ENCODE measurements around the gene DUSP5.
"Not testable (repeated sequence)": the region's sequence is repeated elsewhere in the genome, so short reads cannot be mapped to it uniquely, and the experiment has no call there.

Gene DUSP5, protein sequence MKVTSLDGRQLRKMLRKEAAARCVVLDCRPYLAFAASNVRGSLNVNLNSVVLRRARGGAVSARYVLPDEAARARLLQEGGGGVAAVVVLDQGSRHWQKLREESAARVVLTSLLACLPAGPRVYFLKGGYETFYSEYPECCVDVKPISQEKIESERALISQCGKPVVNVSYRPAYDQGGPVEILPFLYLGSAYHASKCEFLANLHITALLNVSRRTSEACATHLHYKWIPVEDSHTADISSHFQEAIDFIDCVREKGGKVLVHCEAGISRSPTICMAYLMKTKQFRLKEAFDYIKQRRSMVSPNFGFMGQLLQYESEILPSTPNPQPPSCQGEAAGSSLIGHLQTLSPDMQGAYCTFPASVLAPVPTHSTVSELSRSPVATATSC

DNA sequence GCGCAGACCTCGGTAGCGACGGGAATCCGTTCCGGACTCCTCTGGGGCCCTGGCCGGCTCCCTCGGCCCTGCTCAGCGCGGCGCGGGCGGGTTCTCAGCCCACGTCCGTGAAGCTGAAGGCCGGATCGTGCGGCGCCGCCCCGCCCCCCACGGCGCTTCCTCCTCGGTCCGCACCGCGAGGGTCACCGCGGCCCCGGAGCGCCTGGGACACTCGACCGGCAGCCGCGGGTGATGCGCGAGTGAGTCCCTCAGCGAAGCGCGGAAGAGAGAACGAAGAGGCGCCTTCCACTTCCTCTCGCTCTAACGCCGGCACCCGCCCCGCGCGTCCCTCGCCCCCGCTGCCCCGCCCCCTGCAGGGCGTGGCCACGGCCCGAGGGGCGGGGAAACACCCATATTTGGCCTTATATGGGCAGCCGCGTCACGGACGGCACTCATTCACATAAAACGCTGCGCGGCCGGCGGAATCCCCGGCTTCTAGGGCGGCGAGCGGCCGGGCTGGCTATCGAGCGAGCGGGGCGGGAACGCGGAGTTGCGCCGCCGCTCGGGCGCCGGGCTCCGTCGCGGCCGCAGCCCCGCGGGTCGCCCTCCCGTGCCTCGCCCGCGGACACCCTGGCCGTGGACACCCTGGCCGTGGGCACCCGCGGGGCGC lies at the start of gene DUSP5:
Gene DUSP5 (plus strand): TSS at position 470 of the 649 bp plus-strand sequence. CDS start 215 bp downstream, outside the sequence.
- DNase-seq (ENCODE audit: low read depth in 2 of 2, low spot score in 1 of 2) = peak; percentile 87

DNA sequence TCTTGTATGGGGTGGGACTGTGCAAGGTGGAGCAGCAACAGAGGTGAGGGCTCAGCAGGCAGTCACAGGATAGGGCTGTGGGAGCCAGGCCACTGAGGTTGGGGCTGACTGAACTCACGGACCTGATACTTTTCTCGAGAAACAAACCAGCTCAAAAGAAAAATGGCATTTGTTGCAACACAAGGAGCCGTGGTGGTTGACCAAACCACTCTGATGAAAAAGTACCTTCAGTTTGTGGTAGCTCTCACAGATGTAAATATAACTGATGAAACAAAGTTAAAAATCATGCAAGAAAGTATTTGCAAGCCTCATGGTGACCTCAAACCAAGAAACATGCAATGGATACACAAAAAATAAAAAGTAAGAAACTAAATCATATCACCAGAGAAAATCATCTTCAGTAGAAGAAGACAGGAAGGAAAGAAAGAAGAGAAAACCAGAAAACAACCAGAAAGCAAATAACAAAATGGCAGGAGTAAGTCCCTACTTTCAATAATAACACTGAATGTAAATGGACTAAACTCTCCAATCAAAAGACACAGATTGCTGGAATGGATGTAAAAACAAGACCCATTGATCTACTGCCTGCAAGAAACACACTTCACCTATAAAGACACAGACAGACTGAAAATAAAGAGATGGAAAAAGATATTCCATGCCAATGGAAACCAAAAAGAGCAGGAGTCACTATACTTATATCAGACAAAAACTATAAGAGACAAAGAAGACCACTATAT lies 48.9 kb upstream of the DUSP5 start:
- DNase-seq (ENCODE audit: low read depth in 2 of 2, low spot score in 1 of 2) = no peak

DNA sequence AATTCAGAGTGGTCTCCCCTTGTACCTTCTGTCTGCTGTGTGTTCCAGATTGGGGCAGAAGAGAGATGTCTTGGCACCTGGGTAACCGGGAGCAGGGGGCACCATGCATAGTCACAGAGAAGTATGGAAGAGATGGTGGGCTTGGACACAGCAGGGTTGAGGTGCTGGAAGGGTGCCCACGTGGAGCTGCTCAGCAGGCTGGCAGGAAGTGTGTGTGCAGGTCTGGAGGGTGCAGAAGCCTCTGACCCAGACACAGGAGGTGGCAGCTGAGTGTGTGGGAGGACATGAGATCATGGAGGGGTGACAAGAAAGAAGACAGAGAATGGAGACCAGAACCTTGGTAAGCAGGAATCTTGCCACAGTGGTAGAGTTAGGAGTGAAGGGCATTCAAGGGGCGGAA lies 42.3 kb upstream of the DUSP5 start:
- peak in 1 of 2 donors; percentile 41 for DNase-seq (ENCODE audit: low read depth in 2 of 2, low spot score in 1 of 2)

DNA sequence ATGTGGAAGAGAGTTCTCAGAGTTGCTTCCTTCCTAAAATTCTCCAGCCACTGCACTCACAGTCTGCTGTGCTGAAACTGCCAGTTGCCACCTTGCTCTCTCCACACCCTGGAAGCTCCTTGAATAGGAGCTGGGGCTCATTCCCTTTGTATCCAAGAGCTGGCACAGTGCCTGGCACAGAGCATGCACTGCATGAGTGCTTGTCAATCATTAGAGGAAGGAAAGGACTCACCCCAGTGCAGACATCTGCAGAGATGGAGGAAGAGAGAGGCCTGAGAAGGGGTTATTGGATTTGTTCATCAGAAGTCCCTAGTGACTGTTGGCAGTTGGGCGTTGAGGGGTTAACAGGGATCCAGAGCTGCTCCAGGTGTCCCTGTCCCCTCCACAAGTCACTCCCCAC lies 41.7 kb upstream of the DUSP5 start:
- DNase-seq (ENCODE audit: low read depth in 2 of 2, low spot score in 1 of 2) = no peak

DNA sequence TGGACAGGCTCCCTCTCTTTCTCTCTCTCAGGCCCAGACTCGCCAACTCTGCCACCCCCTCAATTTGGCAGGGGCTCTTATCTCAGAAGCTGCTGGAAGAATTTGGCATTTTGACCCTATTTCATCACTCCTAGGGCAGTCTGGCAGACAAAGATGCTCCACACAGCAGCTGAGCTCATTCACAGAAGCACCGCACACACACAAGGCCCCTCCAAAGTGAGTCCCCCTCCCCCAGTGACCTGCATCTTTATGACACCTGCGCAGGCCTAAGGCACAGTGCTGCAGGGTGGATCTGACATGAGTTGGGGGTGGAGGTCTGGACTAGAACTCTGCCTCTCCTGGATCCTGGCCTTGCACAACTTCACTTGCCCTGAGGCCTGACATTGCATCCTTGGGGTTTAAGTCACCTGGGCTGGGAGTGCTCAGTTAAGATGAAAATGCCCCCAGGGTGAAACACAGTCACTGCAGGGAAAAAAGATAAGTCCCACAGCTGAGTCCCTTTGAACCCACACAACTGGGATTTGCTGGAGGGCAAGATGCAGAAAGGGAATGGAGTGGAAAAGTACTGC lies 41.1 kb upstream of the DUSP5 start:
- DNase-seq (ENCODE audit: low read depth in 2 of 2, low spot score in 1 of 2) = no peak

DNA sequence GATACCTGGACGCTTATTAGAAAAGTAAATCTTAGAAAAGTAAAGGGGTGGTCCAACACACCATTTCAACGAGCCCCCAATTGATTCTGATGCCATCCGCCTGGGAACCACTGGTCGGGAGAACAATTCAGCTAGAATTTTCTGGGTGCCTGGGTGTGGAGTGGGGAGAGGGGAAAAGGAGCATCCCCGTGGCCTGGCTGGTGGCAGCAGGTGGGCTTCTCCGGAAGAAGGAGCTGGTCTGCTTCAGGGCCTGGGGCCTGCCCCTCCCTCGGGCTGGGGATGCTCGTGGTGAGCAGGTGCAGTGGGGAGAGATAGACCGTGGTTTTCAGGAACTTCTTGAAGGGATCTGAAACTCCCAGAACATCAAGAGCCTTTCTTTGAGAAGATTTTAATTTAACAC lies 39.9 kb upstream of the DUSP5 start:
- DNase-seq (ENCODE audit: low read depth in 2 of 2, low spot score in 1 of 2) = no peak

DNA sequence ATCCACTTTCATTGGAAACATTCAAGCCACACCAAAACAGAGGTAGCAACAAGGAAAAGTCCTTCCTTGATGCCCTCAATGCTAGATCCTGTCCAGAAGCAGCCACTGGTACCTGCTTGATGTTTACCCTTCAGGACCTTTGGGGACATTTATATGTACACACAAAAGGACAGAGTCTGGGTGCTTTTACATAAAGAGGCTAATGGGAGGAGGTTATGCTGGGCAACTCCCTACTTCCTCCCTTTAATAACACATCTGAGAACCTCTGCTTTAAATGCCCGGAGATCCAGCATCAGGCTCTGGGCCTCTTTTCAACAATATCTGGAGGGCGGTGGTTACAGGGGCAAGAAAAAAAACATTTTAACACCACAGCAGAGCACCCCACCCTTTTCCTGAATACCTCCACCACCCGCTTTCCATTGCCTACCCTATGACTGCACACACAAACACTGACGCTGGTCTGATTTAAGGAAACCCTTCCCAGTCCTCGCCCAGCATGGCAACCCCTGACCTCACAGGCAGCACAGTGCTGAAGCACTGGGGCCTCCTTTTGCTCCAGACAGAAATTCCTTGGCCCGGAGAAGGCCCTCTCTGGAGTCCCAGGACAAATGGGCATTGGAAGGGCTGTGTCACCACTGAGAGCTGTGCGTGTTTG lies 39.3 kb upstream of the DUSP5 start:
- no peak for DNase-seq (ENCODE audit: low read depth in 2 of 2, low spot score in 1 of 2)

DNA sequence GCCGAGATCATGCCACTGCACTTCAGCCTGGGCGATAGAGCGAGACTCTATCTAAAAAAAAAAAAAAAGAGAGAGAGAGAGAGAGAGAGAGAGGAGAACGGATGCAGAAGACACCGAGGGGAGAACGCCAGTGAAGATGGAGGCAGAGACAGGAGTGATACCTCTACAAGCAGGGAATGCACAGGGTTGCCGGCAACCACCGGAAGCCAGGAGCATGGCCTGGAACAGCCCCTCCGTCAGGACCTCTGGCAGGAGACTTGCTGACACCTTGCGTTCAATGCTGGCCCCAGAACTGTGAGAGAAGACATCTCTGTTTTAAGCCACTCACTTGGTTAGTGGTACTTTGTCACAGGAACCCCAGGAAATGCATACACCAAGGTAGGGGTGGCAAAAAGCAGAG lies 38.1 kb upstream of the DUSP5 start:
- no peak for DNase-seq (ENCODE audit: low read depth in 2 of 2, low spot score in 1 of 2)

DNA sequence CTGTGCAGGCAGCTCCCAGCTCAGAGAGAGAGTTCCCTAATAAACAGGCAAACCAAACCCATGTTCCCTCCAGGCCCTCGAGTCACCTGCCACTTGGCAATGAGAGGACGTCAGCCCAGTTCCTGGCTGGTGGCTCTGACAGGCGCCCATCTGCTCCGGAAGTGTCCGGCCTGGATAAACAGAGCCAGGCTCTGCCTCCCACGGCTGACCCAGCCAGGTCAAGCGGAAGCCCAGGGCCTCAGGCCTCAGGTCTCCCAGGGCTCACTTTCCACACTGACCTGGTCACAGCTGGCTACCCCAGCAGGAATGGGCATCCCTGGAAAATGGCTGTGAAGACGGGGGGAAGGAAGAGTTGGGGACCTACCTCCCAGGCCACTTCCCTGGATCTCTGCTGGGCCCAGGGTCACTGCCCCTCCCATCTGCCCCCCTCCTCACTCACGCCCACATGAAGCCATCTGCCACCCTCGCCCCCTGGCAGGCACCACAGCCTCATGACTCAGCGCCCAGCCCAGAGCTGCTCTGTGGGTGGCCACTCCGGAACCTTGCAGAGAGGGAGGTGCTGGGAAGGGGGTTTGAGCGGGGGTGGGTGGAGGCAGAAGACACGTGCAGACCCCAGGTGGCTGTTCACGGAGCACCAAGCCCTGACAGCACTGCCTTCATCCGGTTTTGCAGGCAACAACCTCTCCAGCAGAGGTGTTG lies 37.4 kb upstream of the DUSP5 start:
- DNase-seq (ENCODE audit: low read depth in 2 of 2, low spot score in 1 of 2) = peak; percentile 34 to 70

DNA sequence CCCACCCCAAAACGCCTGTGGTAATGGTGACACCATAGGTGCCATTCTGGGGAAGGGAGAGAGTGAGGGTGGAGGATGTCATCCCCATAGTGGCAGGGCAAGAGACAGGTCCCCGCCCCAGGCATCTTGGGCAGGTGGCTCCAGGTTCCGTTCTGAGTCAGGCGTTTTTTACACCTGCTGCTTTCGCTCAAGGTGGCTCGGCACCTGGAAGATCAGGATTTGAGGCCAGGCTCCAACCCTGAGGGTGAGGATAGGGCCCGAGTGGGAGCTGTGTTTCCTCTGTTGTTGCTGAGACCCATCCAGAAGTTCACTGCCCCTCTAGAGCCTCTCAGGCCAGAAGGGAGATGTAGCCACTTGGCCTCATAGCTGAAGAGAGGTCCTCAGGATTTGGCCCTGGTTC lies 36.6 kb upstream of the DUSP5 start:
- DNase-seq (ENCODE audit: low read depth in 2 of 2, low spot score in 1 of 2) = no peak

DNA sequence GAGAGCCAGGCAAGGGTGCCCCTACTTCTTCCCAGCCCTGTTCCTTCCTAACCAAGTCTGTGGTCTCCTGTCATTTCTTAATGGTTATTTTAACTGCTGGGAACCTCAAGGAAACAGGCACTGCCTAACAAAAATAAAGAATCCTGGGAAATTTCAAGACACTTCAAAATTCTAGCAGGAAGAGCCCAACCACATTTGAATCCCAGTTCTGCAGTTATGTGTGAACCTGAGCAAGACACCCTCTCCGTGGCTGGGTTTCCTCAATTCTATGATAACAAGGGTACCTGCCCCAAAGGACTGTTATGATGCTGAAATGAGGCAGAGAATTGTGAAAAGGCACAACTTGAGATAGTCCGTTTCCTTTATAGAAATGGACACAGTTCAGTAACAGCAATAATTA lies 36.2 kb upstream of the DUSP5 start:
- no peak for DNase-seq (ENCODE audit: low read depth in 2 of 2, low spot score in 1 of 2)

DNA sequence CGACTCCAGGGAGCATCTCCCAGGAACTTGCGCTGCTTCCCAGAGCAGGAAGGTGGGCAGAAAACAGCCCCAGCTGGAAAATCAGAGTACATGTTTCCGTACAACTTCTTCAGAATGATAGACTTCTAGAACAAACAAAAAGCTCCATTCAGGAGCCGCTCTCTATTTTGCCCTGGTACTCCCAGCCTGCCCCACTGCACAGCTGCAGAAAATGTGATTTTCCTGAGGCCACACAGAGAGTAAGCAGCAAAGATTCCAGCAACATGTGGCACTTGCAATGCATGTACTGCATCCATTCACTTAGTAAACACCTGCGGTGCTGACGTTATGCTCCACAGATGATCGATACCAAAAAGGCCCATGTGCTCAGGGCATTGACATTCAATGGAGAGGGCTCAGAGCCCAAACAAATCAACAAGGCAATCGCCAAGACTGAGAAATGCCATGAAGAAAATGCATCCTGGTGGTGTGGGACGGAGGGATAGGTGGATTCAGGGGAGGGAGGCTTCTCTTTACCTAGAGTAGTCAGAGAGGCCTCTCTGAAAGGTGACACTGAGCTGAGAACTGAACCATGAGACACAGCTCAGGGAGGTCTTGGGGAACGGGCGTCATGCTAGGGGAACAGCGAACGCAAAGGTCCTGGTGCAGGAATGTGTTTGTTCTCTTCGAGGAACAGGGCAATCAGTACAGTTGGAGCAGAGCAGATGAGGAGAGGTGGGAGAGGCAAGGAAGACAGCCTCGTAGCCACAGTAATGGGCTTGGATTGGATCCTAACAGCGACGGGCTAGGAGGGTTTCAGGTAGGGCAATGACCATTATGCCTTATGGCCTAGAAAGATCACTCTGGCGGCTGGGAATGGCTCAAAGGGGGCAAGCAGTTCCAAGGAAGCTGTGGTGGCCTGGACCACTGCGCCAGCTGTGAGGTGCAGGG lies 35.3 kb upstream of the DUSP5 start:
- no peak for DNase-seq (ENCODE audit: low read depth in 2 of 2, low spot score in 1 of 2)

DNA sequence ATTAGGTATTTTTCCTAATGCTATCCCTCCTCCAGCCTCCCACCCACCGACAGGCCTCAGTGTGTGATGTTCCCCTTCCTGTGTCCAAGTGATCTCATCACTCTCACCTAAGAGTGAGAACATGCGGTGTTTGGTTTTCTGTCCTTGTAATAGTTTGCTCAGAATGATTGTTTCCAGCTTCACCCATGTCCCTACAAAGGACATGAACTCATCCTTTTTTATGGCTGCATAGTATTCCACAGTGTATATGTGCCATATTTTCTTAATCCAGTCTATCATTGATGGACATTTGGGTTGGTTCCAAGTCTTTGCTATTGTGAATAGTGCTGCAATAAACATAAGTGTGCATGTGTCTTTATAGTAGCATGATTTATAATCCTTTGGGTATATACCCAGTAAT lies 29.4 kb upstream of the DUSP5 start:
- not testable (repeated sequence) for DNase-seq (ENCODE audit: low read depth in 2 of 2, low spot score in 1 of 2)

DNA sequence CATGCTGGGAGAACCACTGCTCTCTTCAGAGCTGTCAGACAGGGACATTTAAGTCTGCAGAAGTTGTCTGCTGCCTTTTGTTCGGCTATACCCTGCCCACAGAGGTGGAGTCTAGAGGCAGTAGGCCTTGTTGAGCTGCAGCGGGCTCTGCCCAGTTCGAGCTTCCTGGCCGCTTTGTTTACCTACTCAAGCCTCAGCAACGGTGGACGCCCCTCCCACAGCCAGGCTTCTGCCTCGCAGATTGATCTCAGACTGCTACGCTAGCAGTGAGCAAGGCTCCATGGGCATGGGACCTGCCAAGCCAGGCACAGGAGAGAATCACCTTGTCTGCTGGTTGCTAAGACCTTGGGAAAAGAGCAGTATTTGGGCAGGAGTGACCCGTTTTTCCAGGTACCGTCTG lies 27.2 kb upstream of the DUSP5 start:
- not testable (repeated sequence) for DNase-seq (ENCODE audit: low read depth in 2 of 2, low spot score in 1 of 2)

DNA sequence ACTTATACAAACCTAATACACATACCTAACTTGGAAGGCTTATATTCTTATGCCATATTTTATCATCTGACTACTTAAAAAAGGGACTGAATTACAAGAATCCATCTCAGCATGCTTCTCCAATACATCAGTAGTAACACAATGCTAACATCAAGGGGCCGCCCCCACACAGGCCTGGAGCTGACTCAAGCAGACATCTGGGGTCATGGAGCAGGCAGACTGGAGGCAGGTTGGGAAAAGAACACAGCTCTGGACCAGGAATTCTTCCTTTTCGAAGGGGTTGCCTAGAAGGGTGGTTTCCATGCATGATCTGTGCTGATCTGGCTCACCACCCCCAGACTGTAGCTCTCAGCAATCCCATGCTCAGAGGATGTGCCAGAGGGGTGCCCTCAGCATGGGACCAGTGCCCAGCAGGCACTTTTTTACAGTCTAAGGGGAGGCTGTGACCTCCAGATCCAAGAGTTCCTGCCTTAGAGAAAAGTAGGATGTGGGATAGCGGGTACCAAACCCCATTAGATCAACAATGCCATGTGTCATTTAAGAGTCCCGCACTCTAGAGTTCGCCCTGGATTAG lies 26.1 kb upstream of the DUSP5 start:
- DNase-seq (ENCODE audit: low read depth in 2 of 2, low spot score in 1 of 2) = no peak

DNA sequence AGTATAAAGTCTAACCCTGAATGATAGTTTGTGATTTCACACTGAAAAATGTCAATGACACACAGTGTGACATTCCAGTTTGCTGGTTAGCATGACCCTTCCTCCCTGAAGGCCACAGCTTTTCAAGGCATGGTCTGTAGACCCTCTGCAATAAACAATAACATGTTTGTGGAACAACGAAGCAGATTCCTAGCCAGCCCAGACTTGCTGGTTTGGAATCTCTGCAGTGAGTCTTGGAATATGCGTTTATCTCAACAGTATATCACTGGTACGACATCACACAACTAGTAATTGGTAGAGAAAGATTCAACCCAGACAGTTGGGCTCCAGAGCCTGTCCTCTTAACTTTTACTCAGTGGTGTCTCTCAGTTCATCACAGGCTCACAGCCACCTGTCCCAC lies 23.7 kb upstream of the DUSP5 start:
- DNase-seq (ENCODE audit: low read depth in 2 of 2, low spot score in 1 of 2) = no peak

DNA sequence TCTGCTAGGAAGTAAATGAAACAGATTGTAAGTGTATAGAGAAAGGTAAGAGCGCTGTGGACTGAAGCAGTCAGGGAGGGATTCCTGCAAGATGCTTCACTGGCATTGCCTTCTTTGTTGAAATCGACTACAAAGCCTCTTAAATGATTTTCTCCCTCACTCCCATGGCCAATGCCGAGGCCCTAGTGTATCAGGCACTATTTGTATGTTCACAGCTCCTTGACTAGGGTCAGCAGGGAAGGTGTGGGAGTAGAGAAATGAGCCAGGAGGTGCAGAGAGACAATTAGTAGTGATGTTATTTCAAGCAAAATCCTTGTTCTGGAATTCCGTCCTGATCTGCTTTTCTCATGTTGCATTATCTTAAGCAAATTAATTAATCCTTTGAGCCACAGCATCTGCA lies 22.9 kb upstream of the DUSP5 start:
- DNase-seq (ENCODE audit: low read depth in 2 of 2, low spot score in 1 of 2) = no peak

DNA sequence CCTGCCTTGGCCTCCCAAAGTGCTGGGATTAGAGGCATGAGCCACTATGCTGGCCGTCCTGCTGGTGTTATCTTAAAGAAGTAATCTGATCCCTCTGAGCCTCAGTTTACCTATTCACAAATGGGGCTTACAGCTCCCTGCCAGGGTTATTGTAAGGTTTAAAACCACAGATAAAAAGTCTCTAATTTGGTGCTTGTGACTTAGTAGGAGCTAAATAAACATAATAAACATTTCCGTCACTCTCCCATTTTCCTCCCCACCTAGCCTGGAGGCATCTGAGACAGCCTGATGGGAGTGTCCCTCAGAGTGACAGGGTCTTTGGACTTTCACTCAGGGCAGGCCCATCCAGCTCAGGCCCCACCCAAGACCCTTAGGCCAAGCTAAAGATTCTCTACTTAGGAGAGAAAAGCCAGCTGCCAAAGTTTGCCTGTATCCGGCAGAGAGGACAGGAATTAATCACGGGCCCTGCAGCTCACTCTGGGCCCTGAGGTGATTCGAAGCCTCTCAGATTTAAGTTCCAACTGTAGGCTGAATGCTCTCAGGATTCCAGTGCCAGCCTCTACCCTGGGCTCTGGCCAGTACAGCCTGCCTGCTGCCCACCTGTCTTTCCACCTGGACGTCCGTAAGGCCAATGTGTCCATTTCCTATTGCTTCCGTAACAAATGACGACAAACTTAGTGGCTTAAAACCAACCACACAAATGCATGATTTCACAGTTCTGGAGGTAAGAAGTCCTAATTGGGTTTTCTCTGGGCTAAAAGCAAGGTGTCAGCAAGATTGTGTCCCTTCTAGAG lies 21.8 kb upstream of the DUSP5 start:
- DNase-seq (ENCODE audit: low read depth in 2 of 2, low spot score in 1 of 2) = no peak
